22Rv1 (cell line): ENCODE data around the gene SIGLEC10.

Source experiments
- ZFX ChIP-seq: fragments of 450-650 bp; IDR thresholded peaks from 2 replicates; pipeline ENCODE4 v1.6.1; 2017; ENCODE audit warnings: antibody characterized with exemption, borderline replicate concordance
- TF ChIP-seq, protein P1 (sequence below): fragments of 450-650 bp; IDR thresholded peaks from 2 replicates; pipeline ENCODE4 v1.5.1; 2017; ENCODE audit warnings: mild to moderate bottlenecking

DNA sequence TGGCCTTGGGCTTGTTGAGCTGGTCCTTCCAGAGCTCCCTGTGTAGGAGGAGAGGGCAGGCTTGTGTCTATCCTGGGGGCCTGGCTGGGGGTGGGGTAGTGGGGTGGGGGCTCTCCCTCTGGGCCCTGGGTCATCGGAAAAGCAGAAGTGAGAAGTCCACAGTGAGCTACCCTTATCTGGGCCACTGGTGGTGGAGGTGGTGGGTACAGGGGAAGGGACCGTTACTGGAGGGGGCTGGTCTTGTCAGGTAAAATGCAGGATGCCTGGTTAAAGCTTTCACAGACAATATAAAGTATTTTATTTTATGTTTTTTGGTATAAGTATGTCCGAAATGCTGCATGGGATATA lies 342 bp upstream of the SIGLEC10 start:
- TF ChIP-seq, protein P1, sequence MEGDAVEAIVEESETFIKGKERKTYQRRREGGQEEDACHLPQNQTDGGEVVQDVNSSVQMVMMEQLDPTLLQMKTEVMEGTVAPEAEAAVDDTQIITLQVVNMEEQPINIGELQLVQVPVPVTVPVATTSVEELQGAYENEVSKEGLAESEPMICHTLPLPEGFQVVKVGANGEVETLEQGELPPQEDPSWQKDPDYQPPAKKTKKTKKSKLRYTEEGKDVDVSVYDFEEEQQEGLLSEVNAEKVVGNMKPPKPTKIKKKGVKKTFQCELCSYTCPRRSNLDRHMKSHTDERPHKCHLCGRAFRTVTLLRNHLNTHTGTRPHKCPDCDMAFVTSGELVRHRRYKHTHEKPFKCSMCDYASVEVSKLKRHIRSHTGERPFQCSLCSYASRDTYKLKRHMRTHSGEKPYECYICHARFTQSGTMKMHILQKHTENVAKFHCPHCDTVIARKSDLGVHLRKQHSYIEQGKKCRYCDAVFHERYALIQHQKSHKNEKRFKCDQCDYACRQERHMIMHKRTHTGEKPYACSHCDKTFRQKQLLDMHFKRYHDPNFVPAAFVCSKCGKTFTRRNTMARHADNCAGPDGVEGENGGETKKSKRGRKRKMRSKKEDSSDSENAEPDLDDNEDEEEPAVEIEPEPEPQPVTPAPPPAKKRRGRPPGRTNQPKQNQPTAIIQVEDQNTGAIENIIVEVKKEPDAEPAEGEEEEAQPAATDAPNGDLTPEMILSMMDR: no peak
- TF ChIP-seq ZFX: no peak
